Measurements from ENCODE around the gene ST14. TPM values are rescaled to one million over a fixed set of nuclear protein-coding genes. Genes with fewer than 3 reads are reported as not detected.

Gene ST14
- total RNA-seq, 1 experiment from 2014 or later: 298 TPM

- Mint-ChIP-seq H3K9me3 (ENCODE audit: unreplicated experiment) (no peaks in the 10 kb centered on the region), H3K36me3 (ENCODE audit: insufficient read depth, unreplicated experiment) (peaks cover 99% of the 10 kb centered on the region), H3K4me3 (ENCODE audit: unreplicated experiment) (no peak overlapping the region), H3K4me1 (ENCODE audit: low read depth, unreplicated experiment) (peaks cover 42% of the 10 kb centered on the region), H3K27me3 (ENCODE audit: insufficient read depth, unreplicated experiment) (no peaks in the 10 kb centered on the region), H3K27ac (ENCODE audit: unreplicated experiment) (peak overlapping the region; percentile 23)
- CTCF ChIA-PET: interaction anchor here (0.9 to 4.4 kb wide), 2 partner anchors 16 to 207 kb away, joined by 4 to 71 read pairs; no protein-coding TSS in a partner anchor
- Histone ChIP-seq H3K4me3 (ENCODE audit: low read depth, low read length) (no peak overlapping the region), H3K27me3 (replicated peaks; ENCODE audit: control insufficient read depth, insufficient read depth, low read length) (no peaks in the 10 kb centered on the region), H3K4me1 (peaks cover 38% of the 10 kb centered on the region), H3K36me3 (ENCODE audit: control insufficient read depth, insufficient read depth, low read length) (peaks cover 12% of the 10 kb centered on the region), H3K9me3 (no peaks in the 10 kb centered on the region)
- no peak for DNase-seq
- POLR2A ChIA-PET: interaction anchor here (0.6 kb wide), 1 partner anchor 193 kb away, joined by 3 read pairs; no protein-coding TSS in a partner anchor
- TF ChIP-seq CTCF (IDR thresholded peaks at IDR 0.05; ENCODE audit: insufficient read depth in 1 of 2, low read depth in 1 of 2, low read length in 1 of 2, severe bottlenecking in 1 of 2, unreplicated experiment in 1 of 2): no peak
- BruUV-seq (replicated peaks): no TSS peak
- intact Hi-C loops (cut with micrococcal nuclease; ENCODE audit: unreplicated experiment): loop anchor here (5.0 kb wide), 1 partner anchor 343 kb away; no protein-coding TSS in a partner anchor
Measured at GRCh38 chr11:130129922-130130321, 29.7 kb upstream of the ST14 start.

- Mint-ChIP-seq H3K27ac (ENCODE audit: unreplicated experiment) (peak overlapping the region; percentile 45), H3K4me3 (ENCODE audit: unreplicated experiment) (no peak overlapping the region), H3K9me3 (ENCODE audit: unreplicated experiment) (no peaks in the 10 kb centered on the region), H3K4me1 (ENCODE audit: low read depth, unreplicated experiment) (peaks cover 25% of the 10 kb centered on the region), H3K27me3 (ENCODE audit: insufficient read depth, unreplicated experiment) (no peaks in the 10 kb centered on the region), H3K36me3 (ENCODE audit: insufficient read depth, unreplicated experiment) (peaks cover 99% of the 10 kb centered on the region)
- no TSS peak for BruUV-seq (replicated peaks)
- intact Hi-C loops (cut with micrococcal nuclease; ENCODE audit: unreplicated experiment): loop anchor here (1.0 to 5.0 kb wide), 7 partner anchors 14 to 345 kb away; no protein-coding TSS in a partner anchor
- DNase-seq: peak; percentile 75 to 85
- ChIA-PET POLR2A (interaction anchor here (0.6 to 1.1 kb wide), 8 partner anchors 14 to 211 kb away, joined by 3 to 9 read pairs (median 4); partner anchors contain the start of gene PRDM10), CTCF (interaction anchor here (0.5 to 5.2 kb wide), 52 partner anchors 8 to 365 kb away, joined by 3 to 73 read pairs (median 6); partner anchors contain the start of genes APLP2, NFRKB and PRDM10)
- H3K4me3 ChIP-seq (ENCODE audit: low read depth, low read length): no peak overlapping the region
- H3K36me3 ChIP-seq (ENCODE audit: control insufficient read depth, insufficient read depth, low read length): peaks cover 14% of the 10 kb centered on the region
- H3K4me1 ChIP-seq: peaks cover 18% of the 10 kb centered on the region
- H3K9me3 ChIP-seq: no peaks in the 10 kb centered on the region
- peak; percentile 90 to 95 for TF ChIP-seq CTCF (IDR thresholded peaks at IDR 0.05; ENCODE audit: insufficient read depth in 1 of 2, low read depth in 1 of 2, low read length in 1 of 2, severe bottlenecking in 1 of 2, unreplicated experiment in 1 of 2)
- no peaks in the 10 kb centered on the region for H3K27me3 ChIP-seq (replicated peaks; ENCODE audit: control insufficient read depth, insufficient read depth, low read length)
Measured at GRCh38 chr11:130131961-130132850, 27.4 kb upstream of the ST14 start.

- BruUV-seq (replicated peaks): no TSS peak
- no peak overlapping the region for H3K4me3 ChIP-seq (ENCODE audit: low read depth, low read length)
- intact Hi-C loops (cut with micrococcal nuclease; ENCODE audit: unreplicated experiment): loop anchor here (5.0 kb wide), 1 partner anchor 346 kb away; no protein-coding TSS in a partner anchor
- Mint-ChIP-seq H3K4me1 (ENCODE audit: low read depth, unreplicated experiment) (peaks cover 19% of the 10 kb centered on the region), H3K36me3 (ENCODE audit: insufficient read depth, unreplicated experiment) (peaks cover 99% of the 10 kb centered on the region), H3K9me3 (ENCODE audit: unreplicated experiment) (no peaks in the 10 kb centered on the region), H3K27me3 (ENCODE audit: insufficient read depth, unreplicated experiment) (no peaks in the 10 kb centered on the region), H3K27ac (ENCODE audit: unreplicated experiment) (peak overlapping the region; percentile 40), H3K4me3 (ENCODE audit: unreplicated experiment) (no peak overlapping the region)
- H3K27me3 ChIP-seq (replicated peaks; ENCODE audit: control insufficient read depth, insufficient read depth, low read length): no peaks in the 10 kb centered on the region
- H3K4me1 ChIP-seq: peaks cover 4% of the 10 kb centered on the region; the same call in 1 of the 2 replicates
- peaks cover 12% of the 10 kb centered on the region for H3K36me3 ChIP-seq (ENCODE audit: control insufficient read depth, insufficient read depth, low read length)
- H3K9me3 ChIP-seq: no peaks in the 10 kb centered on the region
- DNase-seq: no peak
- TF ChIP-seq CTCF (IDR thresholded peaks at IDR 0.05; ENCODE audit: insufficient read depth in 1 of 2, low read depth in 1 of 2, low read length in 1 of 2, severe bottlenecking in 1 of 2, unreplicated experiment in 1 of 2): no peak
- ChIA-PET POLR2A (interaction anchor here (0.5 kb wide), 1 partner anchor 53 kb away, joined by 8 read pairs; no protein-coding TSS in a partner anchor), CTCF (interaction anchor here (0.6 to 5.2 kb wide), 4 partner anchors 12 to 209 kb away, joined by 3 to 73 read pairs (median 61); no protein-coding TSS in a partner anchor)
Measured at GRCh38 chr11:130133716-130134115, 25.9 kb upstream of the ST14 start.

Measured in Caco-2 (cell line).